ENCODE data around the gene PCNA.

GRCh38 chr20:5140195-5140594 is 20.4 kb upstream of the PCNA start:
- no peak for TF ChIP-seq CTCF (IDR thresholded peaks at IDR 0.05)
- TF ChIP-seq POLR2A (IDR thresholded peaks at IDR 0.05) = no peak
